ENCODE data around the gene ASB3.
"Not testable (repeated sequence)": the region's sequence is repeated elsewhere in the genome, so short reads cannot be mapped to it uniquely, and the experiment has no call there.

Gene ASB3

GRCh38 chr2:53768242-53768542 is 18.6 kb downstream of the ASB3 start:
- Histone ChIP-seq H3K4me3 (ENCODE audit: low read depth in 1 of 5, low read length in 5 of 5) (peak overlapping the region; percentile 75 to 95 (median 92)), H3K36me3 (ENCODE audit: control insufficient read depth in 5 of 5, insufficient read depth in 5 of 5, low read length in 5 of 5) (peaks cover 4 to 7% (median 6%) of the 10 kb centered on the region in 5 donors), H3K9ac (ENCODE audit: low read length in 5 of 5) (peak overlapping the region; percentile 66 to 95 (median 85)), H3K4me1 (ENCODE audit: control insufficient read depth in 5 of 5, insufficient read depth in 5 of 5, low read length in 5 of 5) (peaks cover 0 to 17% (median 12%) of the 10 kb centered on the region in 5 donors), H3K9me3 (ENCODE audit: control insufficient read depth in 5 of 5, low read length in 5 of 5) (no peaks in the 10 kb centered on the region), H3K27ac (ENCODE audit: low read depth, low read length) (peak overlapping the region; percentile 71), H3K27me3 (ENCODE audit: control insufficient read depth in 5 of 5, insufficient read depth in 4 of 5, low read length in 5 of 5) (no peaks in the 10 kb centered on the region)

- Histone ChIP-seq H3K9ac (ENCODE audit: low read length in 5 of 5) (peak within 1 kb of the TSS; percentile 76 to 95 (median 85)), H3K27me3 (ENCODE audit: control insufficient read depth in 5 of 5, insufficient read depth in 4 of 5, low read length in 5 of 5) (no peaks in the 10 kb centered on the region), H3K36me3 (ENCODE audit: control insufficient read depth in 5 of 5, insufficient read depth in 5 of 5, low read length in 5 of 5) (peaks cover 7 to 12% (median 10%) of the 10 kb centered on the region in 5 donors), H3K4me3 (ENCODE audit: low read depth in 1 of 5, low read length in 5 of 5) (peak within 1 kb of the TSS; percentile 75 to 95 (median 92)), H3K27ac (ENCODE audit: low read depth, low read length) (peak within 1 kb of the TSS; percentile 71), H3K9me3 (ENCODE audit: control insufficient read depth in 5 of 5, low read length in 5 of 5) (no peaks in the 10 kb centered on the region), H3K4me1 (ENCODE audit: control insufficient read depth in 5 of 5, insufficient read depth in 5 of 5, low read length in 5 of 5) (peaks cover 0 to 17% (median 12%) of the 10 kb centered on the region in 5 donors)
Measured at GRCh38 chr2:53767405-53768241, 19.1 kb downstream of the ASB3 start, which contains the start of gene CHAC2. CHAC2 (plus strand) TSS chr2:53767804; CDS start chr2:53767887, 83 bp downstream.

- H3K9me3 ChIP-seq (ENCODE audit: control insufficient read depth in 5 of 5, low read length in 5 of 5): no peaks in the 10 kb centered on the region
- H3K36me3 ChIP-seq (ENCODE audit: control insufficient read depth in 5 of 5, insufficient read depth in 5 of 5, low read length in 5 of 5): peaks cover 7 to 22% (median 11%) of the 10 kb centered on the region in 5 donors
- no peaks in the 10 kb centered on the region for H3K27me3 ChIP-seq (ENCODE audit: control insufficient read depth in 5 of 5, insufficient read depth in 4 of 5, low read length in 5 of 5)
- H3K9ac ChIP-seq (ENCODE audit: low read length in 5 of 5): no peak overlapping the region
- H3K4me3 ChIP-seq (ENCODE audit: low read depth in 1 of 5, low read length in 5 of 5): no peak overlapping the region
- peaks cover 0 to 17% (median 12%) of the 10 kb centered on the region in 5 donors for H3K4me1 ChIP-seq (ENCODE audit: control insufficient read depth in 5 of 5, insufficient read depth in 5 of 5, low read length in 5 of 5)
- H3K27ac ChIP-seq (ENCODE audit: low read depth, low read length): no peak overlapping the region
Measured at GRCh38 chr2:53765767-53766166, 21.0 kb downstream of the ASB3 start.

GRCh38 chr2:53757206-53757605 is 29.5 kb downstream of the ASB3 start:
- not testable (repeated sequence) for H3K9ac ChIP-seq (ENCODE audit: low read length in 5 of 5); H3K27me3 ChIP-seq (ENCODE audit: control insufficient read depth in 5 of 5, insufficient read depth in 4 of 5, low read length in 5 of 5); H3K9me3 ChIP-seq (ENCODE audit: control insufficient read depth in 5 of 5, low read length in 5 of 5); H3K27ac ChIP-seq (ENCODE audit: low read depth, low read length); H3K4me1 ChIP-seq (ENCODE audit: control insufficient read depth in 5 of 5, insufficient read depth in 5 of 5, low read length in 5 of 5); H3K4me3 ChIP-seq (ENCODE audit: low read depth in 1 of 5, low read length in 5 of 5)
- peaks cover 3 to 24% (median 11%) of the 10 kb centered on the region in 5 donors for H3K36me3 ChIP-seq (ENCODE audit: control insufficient read depth in 5 of 5, insufficient read depth in 5 of 5, low read length in 5 of 5)

GRCh38 chr2:53756644-53757043 is 30.1 kb downstream of the ASB3 start:
- H3K4me1 ChIP-seq (ENCODE audit: control insufficient read depth in 5 of 5, insufficient read depth in 5 of 5, low read length in 5 of 5): peaks cover 0 to 9% (median 0%) of the 10 kb centered on the region in 5 donors
- H3K36me3 ChIP-seq (ENCODE audit: control insufficient read depth in 5 of 5, insufficient read depth in 5 of 5, low read length in 5 of 5): peaks cover 3 to 20% (median 11%) of the 10 kb centered on the region in 5 donors
- no peak overlapping the region for H3K9ac ChIP-seq (ENCODE audit: low read length in 5 of 5)
- no peak overlapping the region for H3K27ac ChIP-seq (ENCODE audit: low read depth, low read length)
- no peaks in the 10 kb centered on the region for H3K27me3 ChIP-seq (ENCODE audit: control insufficient read depth in 5 of 5, insufficient read depth in 4 of 5, low read length in 5 of 5)
- H3K9me3 ChIP-seq (ENCODE audit: control insufficient read depth in 5 of 5, low read length in 5 of 5): peaks cover 0 to 3% (median 0%) of the 10 kb centered on the region in 5 donors
- H3K4me3 ChIP-seq (ENCODE audit: low read depth in 1 of 5, low read length in 5 of 5): no peak overlapping the region

- no peak overlapping the region for H3K4me3 ChIP-seq (ENCODE audit: low read depth in 1 of 5, low read length in 5 of 5)
Measured at GRCh38 chr2:53755121-53755520, 31.6 kb downstream of the ASB3 start.

GRCh38 chr2:53753041-53753440 is 33.7 kb downstream of the ASB3 start:
- Histone ChIP-seq H3K4me3 (ENCODE audit: low read depth in 1 of 5, low read length in 5 of 5) (no peak overlapping the region), H3K27ac (ENCODE audit: low read depth, low read length) (no peak overlapping the region), H3K27me3 (ENCODE audit: control insufficient read depth in 5 of 5, insufficient read depth in 4 of 5, low read length in 5 of 5) (no peaks in the 10 kb centered on the region), H3K9ac (ENCODE audit: low read length in 5 of 5) (no peak overlapping the region), H3K9me3 (ENCODE audit: control insufficient read depth in 5 of 5, low read length in 5 of 5) (peaks cover 0 to 3% (median 0%) of the 10 kb centered on the region in 5 donors), H3K4me1 (ENCODE audit: control insufficient read depth in 5 of 5, insufficient read depth in 5 of 5, low read length in 5 of 5) (peaks cover 0 to 15% (median 0%) of the 10 kb centered on the region in 5 donors), H3K36me3 (ENCODE audit: control insufficient read depth in 5 of 5, insufficient read depth in 5 of 5, low read length in 5 of 5) (peaks cover 7 to 13% (median 10%) of the 10 kb centered on the region in 5 donors)

More at GRCh38 chr2:53755121-53755520, 31.6 kb downstream of the ASB3 start:
- Histone ChIP-seq H3K27ac (ENCODE audit: low read depth, low read length) (no peak overlapping the region), H3K9me3 (ENCODE audit: control insufficient read depth in 5 of 5, low read length in 5 of 5) (peaks cover 0 to 3% (median 0%) of the 10 kb centered on the region in 5 donors), H3K4me1 (ENCODE audit: control insufficient read depth in 5 of 5, insufficient read depth in 5 of 5, low read length in 5 of 5) (peaks cover 0 to 10% (median 0%) of the 10 kb centered on the region in 5 donors), H3K9ac (ENCODE audit: low read length in 5 of 5) (no peak overlapping the region), H3K36me3 (ENCODE audit: control insufficient read depth in 5 of 5, insufficient read depth in 5 of 5, low read length in 5 of 5) (peaks cover 7 to 12% (median 11%) of the 10 kb centered on the region in 5 donors), H3K27me3 (ENCODE audit: control insufficient read depth in 5 of 5, insufficient read depth in 4 of 5, low read length in 5 of 5) (no peaks in the 10 kb centered on the region)

GRCh38 chr2:53752385-53752784 is 34.4 kb downstream of the ASB3 start:
- peaks cover 12 to 19% (median 15%) of the 10 kb centered on the region in 5 donors for H3K36me3 ChIP-seq (ENCODE audit: control insufficient read depth in 5 of 5, insufficient read depth in 5 of 5, low read length in 5 of 5)
- no peak overlapping the region for H3K9ac ChIP-seq (ENCODE audit: low read length in 5 of 5)
- H3K4me1 ChIP-seq (ENCODE audit: control insufficient read depth in 5 of 5, insufficient read depth in 5 of 5, low read length in 5 of 5): peaks cover 0 to 15% (median 0%) of the 10 kb centered on the region in 5 donors
- no peaks in the 10 kb centered on the region for H3K27me3 ChIP-seq (ENCODE audit: control insufficient read depth in 5 of 5, insufficient read depth in 4 of 5, low read length in 5 of 5)
- no peak overlapping the region for H3K27ac ChIP-seq (ENCODE audit: low read depth, low read length)
- H3K9me3 ChIP-seq (ENCODE audit: control insufficient read depth in 5 of 5, low read length in 5 of 5): peaks cover 0 to 3% (median 0%) of the 10 kb centered on the region in 5 donors
- H3K4me3 ChIP-seq (ENCODE audit: low read depth in 1 of 5, low read length in 5 of 5): no peak overlapping the region

- Histone ChIP-seq H3K4me1 (ENCODE audit: control insufficient read depth in 5 of 5, insufficient read depth in 5 of 5, low read length in 5 of 5) (peaks cover 0 to 15% (median 0%) of the 10 kb centered on the region in 5 donors), H3K4me3 (ENCODE audit: low read depth in 1 of 5, low read length in 5 of 5) (no peak overlapping the region), H3K9me3 (ENCODE audit: control insufficient read depth in 5 of 5, low read length in 5 of 5) (peaks cover 0 to 2% (median 0%) of the 10 kb centered on the region in 5 donors), H3K36me3 (ENCODE audit: control insufficient read depth in 5 of 5, insufficient read depth in 5 of 5, low read length in 5 of 5) (peaks cover 11 to 20% (median 12%) of the 10 kb centered on the region in 5 donors), H3K27ac (ENCODE audit: low read depth, low read length) (no peak overlapping the region), H3K9ac (ENCODE audit: low read length in 5 of 5) (no peak overlapping the region), H3K27me3 (ENCODE audit: control insufficient read depth in 5 of 5, insufficient read depth in 4 of 5, low read length in 5 of 5) (no peaks in the 10 kb centered on the region)
Measured at GRCh38 chr2:53751728-53752127, 35.0 kb downstream of the ASB3 start.

Measured in subcutaneous abdominal adipose tissue (tissue), 5 donors.